HepG2 (cell line): ENCODE results near the gene ZKSCAN1. TPM values are rescaled to one million over a fixed set of nuclear protein-coding genes. Genes with fewer than 3 reads are reported as not detected.
A peak's percentile ranks its signal among the peaks of the same experiment; 100 is the strongest.

ENCODE experiments used
- ISL2 ChIP-seq: sonication (generic); formaldehyde crosslinking; IDR thresholded peaks from 2 replicates; pipeline ENCODE4 v1.5.0; 2020; ENCODE audit warnings: missing genetic modification reagents
- KDM1A ChIP-seq: IDR thresholded peaks from 2 replicates; pipeline ENCODE4 v1.6.1; 2016; ENCODE audit warnings: missing compliant biosample characterization
- KDM5A ChIP-seq: fragments of 200-600 bp; sonication (generic); IDR thresholded peaks from 2 replicates; pipeline ENCODE4 v1.7.0; 2018; ENCODE audit warnings: antibody characterized with exemption, mild to moderate bottlenecking, low read length, borderline replicate concordance
- NFE2L1 ChIP-seq: sonication (generic); formaldehyde crosslinking; IDR thresholded peaks from 2 replicates; pipeline ENCODE4 v1.4.0; 2020; ENCODE audit warnings: missing genetic modification reagents, mild to moderate bottlenecking, borderline replicate concordance
- TRIM24 ChIP-seq: sonication (generic); formaldehyde crosslinking; IDR thresholded peaks from 2 replicates; pipeline ENCODE4 v1.8.0; 2022; ENCODE audit warnings: mild to moderate bottlenecking, missing genetic modification reagents
- ZFP37 ChIP-seq: sonication (generic); formaldehyde crosslinking; IDR thresholded peaks from 2 replicates; pipeline ENCODE4 v1.4.0; 2020; ENCODE audit warnings: missing genetic modification reagents, borderline replicate concordance
- ZIK1 ChIP-seq: sonication (generic); formaldehyde crosslinking; IDR thresholded peaks from 2 replicates; pipeline ENCODE4 v1.5.0; 2020; ENCODE audit warnings: mild to moderate bottlenecking, low read depth, missing genetic modification reagents, borderline replicate concordance
- ZNF577 ChIP-seq: sonication (generic); formaldehyde crosslinking; IDR thresholded peaks from 2 replicates; pipeline ENCODE4 v1.4.0; 2020; ENCODE audit warnings: mild to moderate bottlenecking, low read depth, missing genetic modification reagents, borderline replicate concordance
- polyA plus RNA-seq, 8 experiments: library from polyadenylated mRNA; depleted of rRNA in 3 of 8; stranded (reverse) in 7 of 8; unstranded in 1 of 8; fragments of >200 nt; fragmentation: Illumina TruSeq in 4 of 8; extraction: Trizol in 4 of 8; gene quantifications; 2 replicates each; pipeline versions ENCODE4 v1.2.1 to v1.2.3, GENCODE V29; 2011 to 2016; ENCODE audit warnings: low read depth in 4 of 8, missing spikeins in 1 of 8, mixed read lengths in 1 of 8; ENCODE audit not compliant: insufficient read depth in 1 of 8
- total RNA-seq, 5 experiments: library from RNA; depleted of rRNA; stranded (reverse); fragments of >200 nt; fragmentation: Illumina TruSeq; extraction: Trizol; gene quantifications; 2 replicates each; pipeline ENCODE4 v1.2.3, GENCODE V29; 2016; ENCODE audit warnings: low read depth in 1 of 5
- TF ChIP-seq, protein P1 (sequence below): sonication (generic); formaldehyde crosslinking; IDR thresholded peaks from 2 replicates; pipeline ENCODE4 v1.4.0; 2020; ENCODE audit warnings: missing genetic modification reagents
- TF ChIP-seq, protein P2 (sequence below): sonication (generic); formaldehyde crosslinking; IDR thresholded peaks from 2 replicates; pipeline ENCODE4 v1.9.0; 2021; ENCODE audit warnings: missing genetic modification reagents, borderline replicate concordance
- TF ChIP-seq, protein P3 (sequence below): sonication (generic); formaldehyde crosslinking; IDR thresholded peaks from 2 replicates; pipeline ENCODE4 v1.8.0; 2022; ENCODE audit warnings: low read depth, missing genetic modification reagents
- TF ChIP-seq, protein P4 (sequence below): sonication (generic); formaldehyde crosslinking; IDR thresholded peaks from 2 replicates; pipeline ENCODE4 v1.5.0; 2020; ENCODE audit warnings: missing genetic modification reagents, mild to moderate bottlenecking, borderline replicate concordance
- TF ChIP-seq, protein P5 (sequence below): sonication (generic); formaldehyde crosslinking; IDR thresholded peaks from 2 replicates; pipeline ENCODE4 v1.9.0; 2021; ENCODE audit warnings: missing genetic modification reagents, borderline replicate concordance

ZKSCAN1 gene
- total and polyA plus RNA-seq, 2 of the 13 experiments (the other 11 are each of a cell fraction or from before 2014, with no cell fraction given): 46.4 to 60.6 TPM

DNA sequence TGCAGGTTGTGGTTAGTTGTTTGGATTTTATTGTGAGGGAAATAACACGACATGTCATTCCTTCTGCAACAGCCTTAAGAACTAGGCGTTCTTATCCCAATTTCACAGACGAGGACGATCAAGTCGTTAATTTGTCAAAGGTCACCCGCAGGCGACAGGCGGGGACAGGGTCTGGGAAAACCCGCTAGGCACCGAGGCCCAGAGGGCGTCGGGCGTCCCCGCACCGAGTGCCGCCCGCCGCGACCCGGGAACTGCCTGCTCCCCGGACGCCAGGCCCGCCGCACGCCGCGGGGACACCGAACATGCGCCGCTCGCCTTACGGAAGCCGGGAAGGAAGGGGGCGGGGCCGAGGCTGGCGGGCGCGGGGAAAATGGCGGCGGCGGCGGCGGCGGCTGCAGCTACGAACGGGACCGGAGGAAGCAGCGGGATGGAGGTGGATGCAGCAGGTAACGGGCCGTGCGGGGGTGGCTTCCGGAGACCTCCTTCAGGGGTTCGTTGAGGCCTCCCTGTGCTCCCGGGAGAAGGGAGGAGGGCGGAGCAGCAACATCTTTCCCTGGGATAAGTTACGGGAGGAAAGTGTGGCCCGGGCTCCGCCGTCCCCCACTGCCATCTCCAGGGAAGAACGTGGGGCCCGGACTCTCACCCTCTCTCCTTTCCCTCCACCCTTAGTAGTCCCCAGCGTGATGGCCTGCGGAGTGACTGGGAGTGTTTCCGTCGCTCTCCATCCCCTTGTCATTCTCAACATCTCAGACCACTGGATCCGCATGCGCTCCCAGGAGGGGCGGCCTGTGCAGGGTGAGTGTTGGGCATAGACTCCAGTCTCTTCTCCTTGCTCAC, 73.4 kb downstream of the ZKSCAN1 start, which contains the start of gene COPS6 (continued):
- TF ChIP-seq, protein P1, sequence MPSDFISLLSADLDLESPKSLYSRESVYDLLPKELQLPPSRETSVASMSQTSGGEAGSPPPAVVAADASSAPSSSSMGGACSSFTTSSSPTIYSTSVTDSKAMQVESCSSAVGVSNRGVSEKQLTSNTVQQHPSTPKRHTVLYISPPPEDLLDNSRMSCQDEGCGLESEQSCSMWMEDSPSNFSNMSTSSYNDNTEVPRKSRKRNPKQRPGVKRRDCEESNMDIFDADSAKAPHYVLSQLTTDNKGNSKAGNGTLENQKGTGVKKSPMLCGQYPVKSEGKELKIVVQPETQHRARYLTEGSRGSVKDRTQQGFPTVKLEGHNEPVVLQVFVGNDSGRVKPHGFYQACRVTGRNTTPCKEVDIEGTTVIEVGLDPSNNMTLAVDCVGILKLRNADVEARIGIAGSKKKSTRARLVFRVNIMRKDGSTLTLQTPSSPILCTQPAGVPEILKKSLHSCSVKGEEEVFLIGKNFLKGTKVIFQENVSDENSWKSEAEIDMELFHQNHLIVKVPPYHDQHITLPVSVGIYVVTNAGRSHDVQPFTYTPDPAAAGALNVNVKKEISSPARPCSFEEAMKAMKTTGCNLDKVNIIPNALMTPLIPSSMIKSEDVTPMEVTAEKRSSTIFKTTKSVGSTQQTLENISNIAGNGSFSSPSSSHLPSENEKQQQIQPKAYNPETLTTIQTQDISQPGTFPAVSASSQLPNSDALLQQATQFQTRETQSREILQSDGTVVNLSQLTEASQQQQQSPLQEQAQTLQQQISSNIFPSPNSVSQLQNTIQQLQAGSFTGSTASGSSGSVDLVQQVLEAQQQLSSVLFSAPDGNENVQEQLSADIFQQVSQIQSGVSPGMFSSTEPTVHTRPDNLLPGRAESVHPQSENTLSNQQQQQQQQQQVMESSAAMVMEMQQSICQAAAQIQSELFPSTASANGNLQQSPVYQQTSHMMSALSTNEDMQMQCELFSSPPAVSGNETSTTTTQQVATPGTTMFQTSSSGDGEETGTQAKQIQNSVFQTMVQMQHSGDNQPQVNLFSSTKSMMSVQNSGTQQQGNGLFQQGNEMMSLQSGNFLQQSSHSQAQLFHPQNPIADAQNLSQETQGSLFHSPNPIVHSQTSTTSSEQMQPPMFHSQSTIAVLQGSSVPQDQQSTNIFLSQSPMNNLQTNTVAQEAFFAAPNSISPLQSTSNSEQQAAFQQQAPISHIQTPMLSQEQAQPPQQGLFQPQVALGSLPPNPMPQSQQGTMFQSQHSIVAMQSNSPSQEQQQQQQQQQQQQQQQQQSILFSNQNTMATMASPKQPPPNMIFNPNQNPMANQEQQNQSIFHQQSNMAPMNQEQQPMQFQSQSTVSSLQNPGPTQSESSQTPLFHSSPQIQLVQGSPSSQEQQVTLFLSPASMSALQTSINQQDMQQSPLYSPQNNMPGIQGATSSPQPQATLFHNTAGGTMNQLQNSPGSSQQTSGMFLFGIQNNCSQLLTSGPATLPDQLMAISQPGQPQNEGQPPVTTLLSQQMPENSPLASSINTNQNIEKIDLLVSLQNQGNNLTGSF: peak; percentile 88
- TF ChIP-seq TRIM24: no peak
- no peak for TF ChIP-seq KDM1A (CRISPR knock-in tag)
- TF ChIP-seq, protein P2, sequence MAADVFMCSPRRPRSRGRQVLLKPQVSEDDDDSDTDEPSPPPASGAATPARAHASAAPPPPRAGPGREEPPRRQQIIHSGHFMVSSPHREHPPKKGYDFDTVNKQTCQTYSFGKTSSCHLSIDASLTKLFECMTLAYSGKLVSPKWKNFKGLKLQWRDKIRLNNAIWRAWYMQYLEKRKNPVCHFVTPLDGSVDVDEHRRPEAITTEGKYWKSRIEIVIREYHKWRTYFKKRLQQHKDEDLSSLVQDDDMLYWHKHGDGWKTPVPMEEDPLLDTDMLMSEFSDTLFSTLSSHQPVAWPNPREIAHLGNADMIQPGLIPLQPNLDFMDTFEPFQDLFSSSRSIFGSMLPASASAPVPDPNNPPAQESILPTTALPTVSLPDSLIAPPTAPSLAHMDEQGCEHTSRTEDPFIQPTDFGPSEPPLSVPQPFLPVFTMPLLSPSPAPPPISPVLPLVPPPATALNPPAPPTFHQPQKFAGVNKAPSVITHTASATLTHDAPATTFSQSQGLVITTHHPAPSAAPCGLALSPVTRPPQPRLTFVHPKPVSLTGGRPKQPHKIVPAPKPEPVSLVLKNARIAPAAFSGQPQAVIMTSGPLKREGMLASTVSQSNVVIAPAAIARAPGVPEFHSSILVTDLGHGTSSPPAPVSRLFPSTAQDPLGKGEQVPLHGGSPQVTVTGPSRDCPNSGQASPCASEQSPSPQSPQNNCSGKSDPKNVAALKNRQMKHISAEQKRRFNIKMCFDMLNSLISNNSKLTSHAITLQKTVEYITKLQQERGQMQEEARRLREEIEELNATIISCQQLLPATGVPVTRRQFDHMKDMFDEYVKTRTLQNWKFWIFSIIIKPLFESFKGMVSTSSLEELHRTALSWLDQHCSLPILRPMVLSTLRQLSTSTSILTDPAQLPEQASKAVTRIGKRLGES (CRISPR knock-in tag): peak; percentile 34; the same call in 1 of the 2 replicates
- TF ChIP-seq ZFP37 (CRISPR knock-in tag): peak; percentile 63; the same call in 1 of the 2 replicates
- TF ChIP-seq ZIK1 (CRISPR knock-in tag): peak; percentile 80; the same call in 1 of the 2 replicates
- peak; percentile 85 for TF ChIP-seq KDM5A
- no peak for TF ChIP-seq NFE2L1 (CRISPR knock-in tag)
- TF ChIP-seq, protein P3, sequence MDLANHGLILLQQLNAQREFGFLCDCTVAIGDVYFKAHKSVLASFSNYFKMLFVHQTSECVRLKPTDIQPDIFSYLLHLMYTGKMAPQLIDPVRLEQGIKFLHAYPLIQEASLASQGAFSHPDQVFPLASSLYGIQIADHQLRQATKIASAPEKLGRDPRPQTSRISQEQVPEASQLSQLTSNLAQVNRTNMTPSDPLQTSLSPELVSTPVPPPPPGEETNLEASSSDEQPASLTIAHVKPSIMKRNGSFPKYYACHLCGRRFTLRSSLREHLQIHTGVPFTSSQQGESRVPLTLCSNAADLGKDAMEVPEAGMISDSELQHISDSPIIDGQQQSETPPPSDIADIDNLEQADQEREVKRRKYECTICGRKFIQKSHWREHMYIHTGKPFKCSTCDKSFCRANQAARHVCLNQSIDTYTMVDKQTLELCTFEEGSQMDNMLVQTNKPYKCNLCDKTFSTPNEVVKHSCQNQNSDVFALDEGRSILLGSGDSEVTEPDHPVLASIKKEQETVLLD (CRISPR knock-in tag): peak; percentile 97
- TF ChIP-seq, protein P4, sequence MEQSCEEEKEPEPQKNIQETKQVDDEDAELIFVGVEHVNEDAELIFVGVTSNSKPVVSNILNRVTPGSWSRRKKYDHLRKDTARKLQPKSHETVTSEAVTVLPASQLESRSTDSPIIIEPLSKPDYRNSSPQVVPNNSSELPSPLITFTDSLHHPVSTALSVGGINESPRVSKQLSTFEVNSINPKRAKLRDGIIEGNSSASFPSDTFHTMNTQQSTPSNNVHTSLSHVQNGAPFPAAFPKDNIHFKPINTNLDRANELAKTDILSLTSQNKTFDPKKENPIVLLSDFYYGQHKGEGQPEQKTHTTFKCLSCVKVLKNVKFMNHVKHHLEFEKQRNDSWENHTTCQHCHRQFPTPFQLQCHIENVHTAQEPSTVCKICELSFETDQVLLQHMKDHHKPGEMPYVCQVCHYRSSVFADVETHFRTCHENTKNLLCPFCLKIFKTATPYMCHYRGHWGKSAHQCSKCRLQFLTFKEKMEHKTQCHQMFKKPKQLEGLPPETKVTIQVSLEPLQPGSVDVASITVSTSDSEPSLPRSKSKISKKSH (CRISPR knock-in tag): 0 out of 2 replicates have a peak, but pooled peaks have one; percentile 53
- TF ChIP-seq, protein P5, sequence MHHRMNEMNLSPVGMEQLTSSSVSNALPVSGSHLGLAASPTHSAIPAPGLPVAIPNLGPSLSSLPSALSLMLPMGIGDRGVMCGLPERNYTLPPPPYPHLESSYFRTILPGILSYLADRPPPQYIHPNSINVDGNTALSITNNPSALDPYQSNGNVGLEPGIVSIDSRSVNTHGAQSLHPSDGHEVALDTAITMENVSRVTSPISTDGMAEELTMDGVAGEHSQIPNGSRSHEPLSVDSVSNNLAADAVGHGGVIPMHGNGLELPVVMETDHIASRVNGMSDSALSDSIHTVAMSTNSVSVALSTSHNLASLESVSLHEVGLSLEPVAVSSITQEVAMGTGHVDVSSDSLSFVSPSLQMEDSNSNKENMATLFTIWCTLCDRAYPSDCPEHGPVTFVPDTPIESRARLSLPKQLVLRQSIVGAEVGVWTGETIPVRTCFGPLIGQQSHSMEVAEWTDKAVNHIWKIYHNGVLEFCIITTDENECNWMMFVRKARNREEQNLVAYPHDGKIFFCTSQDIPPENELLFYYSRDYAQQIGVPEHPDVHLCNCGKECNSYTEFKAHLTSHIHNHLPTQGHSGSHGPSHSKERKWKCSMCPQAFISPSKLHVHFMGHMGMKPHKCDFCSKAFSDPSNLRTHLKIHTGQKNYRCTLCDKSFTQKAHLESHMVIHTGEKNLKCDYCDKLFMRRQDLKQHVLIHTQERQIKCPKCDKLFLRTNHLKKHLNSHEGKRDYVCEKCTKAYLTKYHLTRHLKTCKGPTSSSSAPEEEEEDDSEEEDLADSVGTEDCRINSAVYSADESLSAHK (CRISPR knock-in tag): no peak
- TF ChIP-seq ISL2 (CRISPR knock-in tag): peak; percentile 57
- no peak for TF ChIP-seq ZNF577 (CRISPR knock-in tag)
